Mucosa of gallbladder (tissue), 1 donor: ENCODE data around the gene RFXANK. TPM values are rescaled to one million over a fixed set of nuclear protein-coding genes. Genes with fewer than 3 reads are reported as not detected.
A peak's percentile ranks its signal among the peaks of the same experiment; 100 is the strongest.
"Not testable (repeated sequence)": the region's sequence is repeated elsewhere in the genome, so short reads cannot be mapped to it uniquely, and the experiment has no call there.

Experiments
- DNase-seq: peaks from one replicate; pipeline ENCODE4 v3.0.0-alpha.2; 2020; ENCODE audit warnings: low spot score
- total RNA-seq: library from RNA; stranded (reverse); gene quantifications from one replicate; pipeline ENCODE4 v1.2.1, GENCODE V29; 2021
- donor health status: DM: no; HTN: no; CAD: no.

RFXANK gene
- total RNA-seq, 1 donor from 2014 or later = 64.7 TPM

DNA sequence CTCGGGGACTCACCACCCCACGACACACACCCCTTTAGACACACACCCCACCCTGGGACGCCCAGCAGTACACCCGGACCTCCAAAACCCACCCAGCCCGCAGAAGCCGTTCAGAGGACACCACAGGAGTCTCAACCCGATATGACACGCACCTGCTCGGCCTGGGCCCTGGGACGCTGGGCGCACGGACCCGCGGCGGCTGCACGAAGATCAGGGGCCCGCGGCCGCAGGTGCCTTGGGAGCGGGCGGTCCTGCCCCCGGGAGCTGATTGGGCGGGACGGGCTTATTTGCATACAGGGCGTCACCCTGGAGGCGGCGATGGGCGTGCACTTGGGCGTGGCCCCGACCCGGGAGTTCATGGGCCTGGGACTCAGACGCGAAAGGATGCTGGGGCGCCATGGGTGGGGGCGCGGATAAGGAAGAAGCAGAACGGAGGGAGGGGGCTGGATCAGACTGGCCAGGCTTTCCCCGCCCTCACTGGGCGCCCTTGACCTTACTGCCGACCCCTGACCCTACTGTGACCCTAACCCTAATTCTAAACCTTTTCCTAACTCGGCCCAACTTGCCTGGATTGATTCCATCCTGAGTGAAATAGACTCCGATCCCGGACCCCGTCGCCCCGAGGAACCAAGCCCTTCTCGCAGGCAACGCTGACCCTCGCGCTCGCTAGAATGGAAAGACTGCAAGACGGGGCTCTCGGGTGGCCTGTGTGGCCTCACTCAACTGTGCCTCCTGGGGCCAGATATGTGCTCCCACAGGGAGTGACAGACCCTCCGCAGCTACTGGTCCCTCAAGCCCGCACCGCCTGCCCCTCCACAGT lies 21.8 kb upstream of the RFXANK start, which contains the start of gene MEF2B:
MEF2B (minus strand) TSS at position 211 of the 820 bp plus-strand sequence. CDS start 19,528 bp downstream, outside the sequence.
- peak; percentile 64 for DNase-seq

DNA sequence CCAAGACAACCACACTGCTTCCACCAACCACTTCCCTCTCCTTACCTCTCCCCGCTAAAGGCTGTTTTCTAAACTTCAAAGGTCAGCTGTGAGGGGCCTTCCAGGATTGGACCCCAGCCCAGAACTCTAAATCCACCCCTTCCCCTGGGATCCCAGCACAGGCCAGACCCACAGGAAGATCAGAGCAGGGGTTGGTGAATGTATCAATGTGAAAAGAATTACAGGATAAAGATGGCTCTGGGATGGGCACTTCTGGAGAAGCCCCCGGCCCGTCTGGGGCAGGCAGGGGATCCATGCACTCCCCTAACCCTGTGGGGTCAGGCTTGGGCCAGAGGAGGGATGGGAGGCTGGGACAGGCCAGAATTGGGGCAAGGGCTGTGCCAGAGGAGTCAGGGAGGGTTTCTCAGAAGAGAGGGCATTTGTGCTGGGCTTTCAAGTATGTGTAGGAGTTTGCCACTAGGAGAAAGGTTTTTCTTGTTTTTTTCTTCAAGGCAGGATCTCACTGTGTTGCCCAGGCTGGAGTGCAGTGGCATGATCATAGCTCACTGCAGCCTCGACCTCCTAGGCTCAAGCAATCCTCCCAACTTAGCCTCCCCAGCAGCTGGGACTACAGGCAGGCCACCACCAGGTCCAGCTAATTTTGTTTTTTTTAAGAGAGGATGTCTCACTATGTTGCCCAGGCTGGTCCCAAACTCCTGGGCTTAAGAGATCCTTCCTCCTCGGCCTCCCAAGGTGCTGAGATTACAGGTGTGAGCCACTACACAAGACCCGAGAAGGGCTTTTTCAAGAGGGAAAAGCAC lies 21.0 kb upstream of the RFXANK start:
- DNase-seq = no peak

DNA sequence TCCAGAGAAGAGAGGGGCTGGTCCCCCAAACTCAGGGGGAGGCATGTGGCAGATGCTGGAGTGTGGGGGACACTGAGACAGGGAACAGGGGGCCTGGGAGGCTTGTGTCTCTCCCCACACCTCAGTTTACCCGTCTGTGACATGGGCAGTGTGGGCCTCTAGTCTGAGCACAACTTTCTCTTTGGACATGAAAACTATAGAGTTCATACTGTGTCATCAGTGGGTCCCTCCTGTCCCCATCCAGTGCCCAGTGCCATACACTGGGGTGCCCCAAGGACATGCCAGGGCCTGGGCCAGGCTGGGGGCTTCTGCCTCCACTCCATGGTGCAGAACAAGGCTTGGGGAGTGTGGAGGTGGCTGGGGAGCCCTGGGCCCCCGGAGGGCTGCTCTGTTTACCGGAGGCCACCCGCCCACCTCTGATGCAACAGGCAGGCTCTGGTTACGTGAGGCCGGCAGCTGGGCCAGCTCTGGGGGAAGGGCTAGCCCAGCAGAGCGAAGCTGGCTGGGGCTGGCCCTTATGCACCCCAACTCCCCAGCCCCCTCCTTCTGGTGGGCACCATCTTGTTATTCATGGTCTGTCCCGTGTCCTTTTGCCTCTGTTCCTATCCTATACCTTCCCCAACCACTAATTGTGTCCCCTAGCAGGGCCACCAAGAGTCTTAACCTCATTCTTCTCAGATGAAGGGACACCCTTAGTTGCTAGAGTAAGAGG lies 20.1 kb upstream of the RFXANK start:
- DNase-seq = no peak

DNA sequence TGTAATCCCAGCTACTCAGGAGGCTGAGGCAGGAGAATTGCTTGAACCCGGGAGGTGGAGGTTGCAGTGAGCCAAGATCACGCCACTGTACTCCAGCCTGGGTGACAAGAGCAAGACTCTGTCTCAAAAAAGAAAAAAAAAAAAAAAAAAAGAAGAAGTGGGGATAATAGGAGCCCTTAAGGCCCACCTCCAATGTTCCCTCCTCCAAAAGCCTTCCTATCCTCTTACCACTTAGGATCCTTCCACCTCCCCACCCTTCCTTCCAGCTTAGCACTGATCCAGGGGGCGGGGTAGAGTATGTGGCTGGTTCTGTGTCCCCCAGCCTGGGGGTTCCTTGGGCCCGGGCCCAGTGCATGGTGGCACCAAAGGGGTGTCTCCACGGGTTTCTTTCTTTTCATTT lies 18.8 kb upstream of the RFXANK start:
- not testable (repeated sequence) for DNase-seq

DNA sequence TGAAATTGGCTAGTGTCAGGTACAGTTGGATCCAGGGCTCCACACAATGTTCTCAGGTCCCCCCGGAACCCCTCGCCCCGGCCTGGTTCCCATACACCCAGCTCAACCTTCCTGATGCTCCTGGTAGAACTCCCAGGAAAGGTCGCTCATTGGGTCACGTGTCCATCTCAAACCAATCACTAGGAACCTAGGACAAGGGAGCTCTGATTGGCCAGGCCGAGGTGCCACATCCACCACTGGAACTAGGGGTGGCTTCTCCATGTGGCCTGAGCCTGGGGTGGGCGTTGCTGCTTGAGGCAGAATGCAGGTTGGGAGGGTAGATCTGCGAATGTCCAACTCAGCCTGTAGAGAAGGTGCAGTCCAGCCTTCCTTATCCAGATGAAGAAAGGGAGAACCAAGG lies 15.1 kb upstream of the RFXANK start:
- DNase-seq = no peak

DNA sequence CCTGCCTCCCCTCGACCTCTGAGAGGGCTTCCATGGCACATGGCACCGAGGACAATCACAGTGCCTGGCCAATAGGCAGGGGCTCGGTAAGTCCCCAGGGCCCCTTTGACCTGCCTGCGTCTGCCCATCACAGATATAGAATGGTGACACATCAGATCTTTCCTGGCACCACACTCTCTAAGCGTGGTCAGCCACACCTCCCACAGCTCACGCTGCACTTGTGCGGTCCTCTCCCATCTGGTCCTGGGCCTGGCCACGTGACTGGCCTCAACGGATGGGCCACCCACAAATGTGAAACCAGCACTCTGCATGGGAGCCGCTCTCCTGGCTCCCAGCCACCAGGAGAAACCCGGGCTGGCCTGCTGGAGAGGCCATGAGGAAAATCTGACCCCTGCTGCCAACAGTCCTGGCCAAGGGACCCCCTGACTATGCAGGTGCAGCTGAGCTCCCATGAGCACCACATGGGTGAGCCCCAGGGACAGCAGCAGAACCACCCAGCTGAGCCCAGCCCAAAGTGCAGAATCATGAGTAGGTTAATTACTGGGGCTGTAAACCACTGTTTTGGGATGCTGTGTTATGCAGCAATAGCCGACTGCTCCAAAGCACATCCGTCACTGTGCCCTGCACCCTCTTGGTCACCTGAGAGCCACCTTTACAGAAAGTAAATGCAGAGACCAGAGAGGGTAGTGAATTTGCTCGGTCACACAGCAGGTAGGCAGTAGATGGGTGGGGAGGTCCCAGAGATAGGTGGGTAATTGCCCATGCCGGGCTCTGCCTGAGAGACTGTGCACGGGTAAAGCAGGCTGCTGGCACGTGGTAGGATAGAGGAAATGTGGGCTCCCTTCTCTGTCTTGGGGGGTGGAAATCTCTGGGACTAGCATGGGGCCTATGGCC lies 12.3 kb upstream of the RFXANK start:
- DNase-seq = no peak

DNA sequence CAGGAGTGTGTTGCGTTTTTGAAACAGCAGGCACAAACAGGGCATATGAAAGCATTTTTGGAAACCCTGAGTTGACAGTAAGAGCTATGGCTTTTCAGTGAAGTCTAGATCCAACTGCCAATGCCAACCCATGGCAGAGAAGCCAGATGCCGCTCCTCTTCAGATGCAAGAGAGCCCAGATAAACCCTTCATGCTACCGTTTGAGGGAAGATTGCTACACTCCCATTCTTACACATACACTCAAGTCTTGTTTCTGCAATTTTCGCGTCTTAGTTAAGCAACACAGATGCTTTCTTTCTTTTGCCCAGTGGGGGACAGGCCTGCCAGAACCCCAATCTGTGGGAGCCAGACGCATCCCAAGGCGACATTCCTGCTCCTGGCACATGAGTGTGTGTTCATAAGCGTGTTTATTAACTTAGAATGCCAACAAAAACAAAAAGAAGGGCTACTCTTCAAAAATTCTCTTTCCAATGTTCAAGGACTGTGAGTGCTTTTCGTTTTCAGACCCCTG lies 10.5 kb upstream of the RFXANK start:
- no peak for DNase-seq

DNA sequence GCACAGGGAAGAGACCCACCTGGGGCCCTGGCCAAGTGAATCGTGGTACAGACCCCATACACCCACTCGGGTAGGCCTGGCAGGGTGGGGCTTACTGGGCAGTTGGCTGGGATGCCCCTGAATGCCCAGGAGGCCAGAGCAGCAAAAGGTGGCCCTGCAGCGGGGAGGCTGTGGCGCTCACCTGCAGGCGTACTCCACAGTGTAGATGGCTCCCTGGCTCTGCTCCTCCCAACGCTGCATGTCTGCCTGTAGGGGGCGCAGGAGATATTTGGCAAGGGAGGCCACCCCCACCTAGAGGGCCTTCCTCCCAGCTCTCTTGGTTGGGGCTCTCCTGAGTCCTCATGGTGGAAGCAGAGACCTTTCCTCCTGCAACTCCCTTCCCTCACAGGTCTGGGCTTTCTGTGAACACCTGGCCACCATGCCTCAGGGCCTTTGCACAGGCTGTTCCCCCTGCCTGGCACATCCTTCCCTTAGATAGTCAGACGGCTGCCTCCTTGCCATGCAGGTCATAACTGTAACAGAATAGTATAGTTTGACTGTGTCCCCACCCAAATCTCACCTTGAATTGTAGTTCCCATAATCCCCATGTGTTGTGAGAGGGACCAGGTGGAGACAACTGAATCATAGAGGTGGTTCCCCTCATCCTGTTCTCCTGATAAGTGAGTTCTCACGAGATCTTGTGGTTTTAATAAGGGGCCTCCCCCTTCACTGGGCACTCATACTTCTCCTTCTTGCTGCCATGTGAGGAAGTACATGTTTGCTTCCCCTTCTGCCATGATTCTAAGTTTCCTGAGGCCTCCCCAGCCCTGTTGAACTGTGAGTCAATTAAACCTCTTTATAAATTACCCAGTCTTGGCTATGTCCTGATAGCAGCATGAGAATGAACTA lies 6.0 kb upstream of the RFXANK start:
- no peak for DNase-seq

DNA sequence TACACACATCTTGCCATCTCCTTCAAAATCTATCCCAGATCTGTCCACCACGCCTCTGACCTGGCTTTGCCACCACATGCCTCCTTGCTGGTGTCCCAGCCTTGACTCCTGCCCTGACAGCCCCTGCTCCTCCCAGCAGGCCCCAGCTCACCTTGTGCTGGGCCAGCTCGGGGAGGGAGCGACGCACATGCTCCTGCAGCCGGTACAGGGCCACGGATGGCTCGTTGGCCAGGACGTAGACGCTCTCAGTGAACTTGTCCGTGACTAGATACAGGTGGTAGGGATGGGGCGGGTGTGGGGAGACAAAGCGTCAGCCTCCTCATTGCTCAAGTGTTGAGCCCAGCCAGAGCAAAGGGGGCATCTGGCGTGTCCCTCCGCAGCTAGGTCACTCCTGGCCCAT lies 5.3 kb upstream of the RFXANK start:
- no peak for DNase-seq

DNA sequence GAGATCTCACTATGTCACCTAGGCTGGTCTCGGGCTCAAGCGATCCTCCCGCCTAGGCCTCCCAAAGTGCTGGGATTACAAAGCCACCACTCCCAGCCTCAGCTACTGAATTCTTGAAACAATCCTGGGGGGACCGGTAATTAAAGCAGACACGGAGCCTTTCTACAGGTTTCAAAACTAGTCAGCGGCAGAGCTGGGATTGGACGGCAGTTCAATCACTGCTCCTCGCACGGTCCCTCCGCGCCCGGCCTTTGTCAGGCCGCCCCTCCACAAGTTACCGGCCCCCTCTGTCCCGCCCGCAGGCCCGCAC lies 335 bp upstream of the RFXANK start:
- DNase-seq = no peak

DNA sequence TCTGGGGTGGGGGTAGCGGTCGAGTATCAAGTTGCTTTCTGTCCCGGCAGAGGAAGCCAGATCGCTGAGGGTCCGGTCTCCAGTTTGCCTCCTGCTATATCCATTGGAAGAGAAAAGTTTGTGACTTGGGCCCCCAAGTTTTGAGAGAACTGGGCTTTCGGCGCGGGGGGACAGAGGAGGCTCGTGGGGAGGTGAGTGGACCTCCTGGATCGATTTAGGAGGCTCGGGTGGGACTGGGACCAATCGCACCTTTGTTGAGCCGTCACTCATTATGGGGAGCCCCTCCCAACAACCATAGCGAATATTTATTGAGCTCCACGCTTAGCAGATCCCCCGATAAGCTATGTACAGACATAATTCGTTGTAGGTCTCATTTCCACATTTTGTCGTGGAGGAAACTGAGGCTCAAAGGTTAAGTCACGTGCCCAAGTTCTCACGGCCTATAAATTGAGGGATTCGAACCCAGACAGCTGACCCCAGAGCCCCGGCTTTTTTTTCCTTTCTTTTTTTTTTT lies 909 bp downstream of the RFXANK start:
- no peak for DNase-seq

DNA sequence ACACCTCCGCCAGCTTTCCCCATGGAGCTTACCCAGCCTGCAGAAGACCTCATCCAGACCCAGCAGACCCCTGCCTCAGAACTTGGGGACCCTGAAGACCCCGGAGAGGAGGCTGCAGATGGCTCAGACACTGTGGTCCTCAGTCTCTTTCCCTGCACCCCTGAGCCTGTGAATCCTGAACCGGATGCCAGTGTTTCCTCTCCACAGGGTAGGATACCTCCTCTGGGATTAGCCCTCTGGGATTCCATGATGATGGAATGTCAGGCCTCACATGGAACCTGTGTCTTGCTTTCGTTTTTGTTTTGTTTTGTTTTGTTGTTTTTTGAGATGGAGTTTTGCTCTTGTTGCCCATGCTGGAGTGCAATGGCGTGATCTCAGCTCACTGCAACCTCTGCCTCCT lies 1.9 kb downstream of the RFXANK start:
- no peak for DNase-seq

DNA sequence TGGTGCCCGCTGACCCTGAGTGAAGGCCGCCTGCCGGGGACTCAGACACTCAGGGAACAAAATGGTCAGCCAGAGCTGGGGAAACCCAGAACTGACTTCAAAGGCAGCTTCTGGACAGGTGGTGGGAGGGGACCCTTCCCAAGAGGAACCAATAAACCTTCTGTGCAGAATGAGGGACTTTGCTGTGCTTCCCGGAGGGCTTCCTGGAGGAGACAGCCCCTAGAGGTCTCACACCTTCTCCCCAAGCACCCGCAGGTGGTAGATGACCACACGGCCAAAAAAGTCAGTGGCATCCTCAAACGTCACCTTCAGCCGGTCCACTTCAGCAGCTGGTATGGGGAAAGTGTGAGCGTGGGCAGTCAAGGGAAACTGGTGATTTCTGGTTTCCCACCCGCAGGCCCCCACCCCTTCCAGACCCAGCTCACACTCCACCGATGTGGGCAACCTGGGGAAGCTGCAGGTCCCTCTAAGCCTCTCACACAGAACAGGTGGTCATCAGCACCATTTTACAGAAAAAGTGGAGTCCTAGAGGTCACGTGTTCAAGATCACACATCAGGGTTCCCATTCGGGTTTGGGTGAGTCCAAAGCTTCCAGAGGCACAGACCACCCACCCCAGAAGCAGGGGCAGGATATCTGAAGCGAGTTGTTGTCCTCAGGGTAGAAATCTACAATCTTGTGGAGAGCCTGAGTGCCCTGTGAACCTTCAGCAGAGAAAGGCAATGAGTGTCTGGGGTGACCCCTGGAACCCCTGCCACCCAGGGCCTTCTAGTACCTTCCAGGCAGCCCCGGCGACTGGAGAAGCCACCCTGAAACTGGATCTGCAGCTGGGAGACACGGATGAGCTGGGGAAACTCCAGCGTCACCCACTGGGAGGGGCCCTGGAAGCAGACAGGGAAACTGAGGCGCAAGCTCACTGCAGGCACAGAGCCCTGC lies 9.9 kb downstream of the RFXANK start:
- no peak for DNase-seq

DNA sequence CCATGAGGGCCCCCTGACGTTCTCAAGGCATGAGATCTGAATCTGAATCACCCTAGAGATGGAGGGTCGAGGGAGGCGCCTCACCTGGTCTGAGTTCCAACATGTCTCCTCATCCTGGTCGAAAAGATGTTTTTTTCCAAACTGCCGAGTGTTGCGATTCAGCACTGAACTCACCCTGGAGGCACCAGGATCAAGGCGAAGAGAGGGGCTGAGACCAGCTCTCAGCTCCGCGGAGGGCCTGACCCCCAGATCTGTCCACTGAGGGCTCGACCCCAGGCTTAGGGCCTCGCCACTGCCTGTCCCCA lies 10.6 kb downstream of the RFXANK start:
- DNase-seq = no peak

DNA sequence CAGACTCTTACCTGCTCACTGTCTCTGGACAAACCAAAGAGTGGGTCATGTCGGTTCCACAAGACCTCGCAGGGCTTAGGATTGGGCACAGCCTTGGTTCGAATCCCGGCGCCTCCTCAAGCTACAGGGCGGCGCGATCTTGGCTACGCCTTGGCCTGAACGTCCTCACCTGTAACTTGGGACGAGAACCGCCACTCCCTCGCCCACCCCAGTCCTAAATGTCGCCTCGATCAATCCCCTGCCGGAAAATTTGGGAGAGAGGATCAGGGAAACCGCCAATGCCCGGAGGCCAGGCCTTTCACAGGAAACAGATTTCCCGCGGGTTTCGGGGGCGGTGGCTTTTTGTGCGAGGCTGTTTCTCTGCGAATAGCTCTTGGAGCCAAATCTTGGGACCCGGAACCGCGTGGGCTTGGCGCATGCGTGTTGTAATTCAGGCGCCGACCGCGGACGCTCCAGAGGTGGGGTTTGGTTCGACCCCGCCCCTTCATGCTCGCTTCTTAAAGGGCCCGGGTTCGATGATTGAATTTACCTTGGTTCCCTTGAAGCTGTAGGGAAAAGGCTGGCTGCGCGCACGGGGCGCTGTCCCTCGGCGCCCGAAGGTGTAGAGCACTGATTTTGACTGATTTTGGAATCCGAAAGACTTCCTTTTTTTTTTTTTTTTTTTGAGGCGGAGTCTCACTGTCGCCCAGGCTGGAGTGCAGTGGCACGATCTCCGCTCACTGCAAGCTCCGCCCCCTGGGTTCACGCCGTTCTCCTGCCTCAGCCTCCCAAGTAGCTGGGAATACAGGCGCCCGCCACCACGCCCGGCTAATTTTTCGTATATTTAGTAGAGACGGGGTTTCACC lies 11.2 kb downstream of the RFXANK start, which contains the start of gene NR2C2AP:
NR2C2AP (minus strand) TSS at position 403 of the 845 bp plus-strand sequence; CDS start at position 49, 354 bp downstream.
- DNase-seq = peak; percentile 94

DNA sequence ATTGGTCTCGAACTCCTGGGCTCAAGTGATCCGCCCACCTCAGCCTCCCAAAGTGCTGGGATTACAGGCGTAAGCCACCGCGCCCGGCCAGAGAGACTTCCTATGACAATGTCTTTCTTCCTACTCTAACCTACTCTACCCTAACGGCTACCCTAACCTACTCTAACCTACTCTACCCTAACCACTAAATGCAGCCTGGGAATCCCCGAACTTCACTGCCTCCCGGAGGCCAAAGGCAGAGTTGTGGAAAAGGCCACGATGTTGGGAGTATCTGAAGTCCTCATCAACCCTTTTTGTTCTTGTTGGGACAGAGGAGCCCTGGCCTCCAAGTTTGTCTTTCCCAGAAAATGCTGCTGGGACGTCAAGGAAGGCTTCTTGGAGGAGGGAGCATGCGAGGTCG lies 12.1 kb downstream of the RFXANK start:
- DNase-seq = no peak

DNA sequence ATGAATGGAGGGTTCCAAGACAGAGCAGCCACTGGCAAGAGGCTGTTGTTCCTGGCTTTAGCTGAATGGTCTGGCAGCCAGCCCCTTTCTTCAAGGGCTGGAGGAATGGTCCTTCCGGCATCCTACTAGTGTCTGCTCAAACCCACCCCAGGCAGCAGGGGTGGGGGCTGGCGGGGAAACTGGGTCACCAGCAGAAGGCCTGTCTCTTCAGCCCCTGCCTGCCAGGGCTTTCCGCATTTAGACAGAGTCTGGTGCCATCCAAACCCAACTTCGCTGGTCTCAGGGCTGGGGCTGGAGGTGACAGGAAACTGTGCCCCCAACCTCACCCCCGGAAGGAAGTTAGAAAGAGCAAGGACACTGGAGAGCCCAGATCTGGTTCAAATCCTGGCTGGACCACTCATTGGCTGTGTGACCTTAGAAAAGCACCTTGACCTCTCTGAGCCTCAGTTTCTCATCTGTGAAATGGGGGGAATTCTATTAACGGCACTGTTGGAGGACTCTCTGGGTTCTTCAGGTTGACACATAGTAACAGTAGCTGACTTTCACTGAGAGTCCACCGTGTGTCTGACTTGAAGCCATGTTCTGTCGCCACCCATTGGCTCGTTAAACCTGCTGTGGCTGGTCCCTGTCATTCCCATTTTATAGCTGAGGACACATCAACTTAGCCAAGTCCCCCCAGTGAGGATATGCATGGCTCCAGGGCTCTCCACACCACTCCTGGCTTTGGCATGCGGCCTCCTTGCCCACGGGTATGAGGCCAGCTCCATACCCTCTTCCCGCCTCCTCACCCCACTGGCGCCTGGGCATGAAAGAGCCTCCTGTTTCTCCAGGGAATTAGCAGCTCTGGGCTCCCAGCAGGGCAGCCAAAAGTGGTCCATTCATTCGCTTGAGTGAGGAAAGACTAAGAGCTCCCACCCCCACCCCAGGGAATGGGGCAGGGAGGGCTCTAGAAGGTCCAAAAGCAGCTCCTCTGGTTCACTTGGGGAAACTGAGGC lies 13.7 kb downstream of the RFXANK start:
- DNase-seq = no peak
